ENCODE data around the gene PEAK1. TPM values are rescaled to one million over a fixed set of nuclear protein-coding genes. Genes with fewer than 3 reads are reported as not detected.
A peak's percentile ranks its signal among the peaks of the same experiment; 100 is the strongest.

The PEAK1 gene
- total and polyA plus RNA-seq, 4 experiments from 2014 or later: 2.2 to 10.1 (median 7.8) TPM; not detected in 1

DNA sequence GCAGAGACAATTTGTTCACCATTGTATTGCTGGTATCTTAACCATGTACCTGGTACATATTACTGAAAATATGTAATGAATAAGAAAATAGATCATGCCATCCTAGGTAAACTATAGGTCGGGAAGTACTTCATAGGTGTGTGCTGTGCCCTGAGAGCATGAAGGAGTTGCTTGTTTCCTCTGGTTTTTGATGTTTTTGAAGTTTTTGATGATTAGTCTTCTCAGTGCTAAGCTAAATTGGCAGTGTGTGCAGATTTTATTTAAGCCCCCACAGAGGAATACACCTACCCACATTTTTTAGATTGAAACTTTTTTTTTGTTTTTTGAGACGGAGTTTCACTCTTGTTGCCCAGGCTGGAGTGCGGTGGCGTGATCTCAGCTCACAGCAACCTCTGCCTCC is 17.4 kb upstream of the PEAK1 start:
- DNase-seq: no peak
- ChIA-PET POLR2A (ENCODE audit: partially characterized antibody) (interaction anchor here (2.0 kb wide), 1 partner anchor 12 kb away, joined by 4 read pairs; no protein-coding TSS in a partner anchor), CTCF (ENCODE audit: partially characterized antibody) (no interaction called here)
- Mint-ChIP-seq H3K27me3 (no peaks in the 10 kb centered on the region), H3K27ac (peak overlapping the region in 3 of 7 donors; percentile 48 to 81 (median 63)), H3K4me1 (peaks cover 23 to 31% (median 26%) of the 10 kb centered on the region in 4 donors), H3K9me3 (no peaks in the 10 kb centered on the region), H3K36me3 (peaks cover 0 to 6% of the 10 kb centered on the region in 2 donors), H3K4me3 (peak overlapping the region in 2 of 8 donors; percentile 30 to 55)
- H3K9me3 ChIP-seq (ENCODE audit: control insufficient read depth in 1 of 2, low read length in 2 of 2): no peaks in the 10 kb centered on the region
- no peak overlapping the region for H3K4me3 ChIP-seq (ENCODE audit: low read length in 2 of 2)
- no peaks in the 10 kb centered on the region for H3K27me3 ChIP-seq (ENCODE audit: insufficient read depth, low read length)
- H3K4me1 ChIP-seq (ENCODE audit: insufficient read depth, low read length): no peaks in the 10 kb centered on the region
- no peaks in the 10 kb centered on the region for H3K36me3 ChIP-seq (ENCODE audit: insufficient read depth, low read length)
- H3K27ac ChIP-seq (ENCODE audit: low read depth, low read length): no peak overlapping the region
- intact Hi-C loops (cut with micrococcal nuclease): no loop called here

DNA sequence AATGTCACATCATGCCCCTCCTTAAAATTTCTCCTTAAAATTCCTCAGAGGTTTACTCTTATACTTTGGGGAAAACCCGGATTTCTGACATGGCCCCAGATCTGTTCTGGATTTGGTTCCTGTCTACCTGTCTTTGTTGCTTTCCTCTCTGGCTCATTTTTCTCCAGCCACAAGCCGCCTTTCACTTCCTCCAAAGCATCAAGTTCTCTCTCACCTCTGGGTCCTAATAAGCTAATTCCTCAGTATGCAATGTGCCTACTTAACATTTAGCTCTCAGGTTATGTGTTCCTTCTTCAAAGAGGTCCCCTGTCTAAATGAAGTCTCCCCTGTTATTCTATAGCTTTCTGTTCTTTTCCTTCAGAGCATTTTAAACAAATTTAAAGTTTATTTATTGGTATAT is 16.9 kb upstream of the PEAK1 start:
- no peak overlapping the region for H3K4me3 ChIP-seq (ENCODE audit: low read length in 2 of 2)
- Mint-ChIP-seq H3K36me3 (peaks cover 0 to 6% of the 10 kb centered on the region in 2 donors), H3K4me3 (peak overlapping the region in 2 of 8 donors; percentile 42 to 55), H3K4me1 (peaks cover 23 to 31% (median 25%) of the 10 kb centered on the region in 4 donors), H3K27ac (no peak overlapping the region), H3K27me3 (no peaks in the 10 kb centered on the region), H3K9me3 (no peaks in the 10 kb centered on the region)
- no peaks in the 10 kb centered on the region for H3K27me3 ChIP-seq (ENCODE audit: insufficient read depth, low read length)
- no peak overlapping the region for H3K27ac ChIP-seq (ENCODE audit: low read depth, low read length)
- H3K9me3 ChIP-seq (ENCODE audit: control insufficient read depth in 1 of 2, low read length in 2 of 2): no peaks in the 10 kb centered on the region
- no peak for DNase-seq
- intact Hi-C loops (cut with micrococcal nuclease): no loop called here
- ChIA-PET POLR2A (ENCODE audit: partially characterized antibody) (interaction anchor here (2.0 kb wide), 1 partner anchor 11 kb away, joined by 4 read pairs; no protein-coding TSS in a partner anchor), CTCF (ENCODE audit: partially characterized antibody) (no interaction called here)
- H3K4me1 ChIP-seq (ENCODE audit: insufficient read depth, low read length): no peaks in the 10 kb centered on the region
- no peaks in the 10 kb centered on the region for H3K36me3 ChIP-seq (ENCODE audit: insufficient read depth, low read length)

DNA sequence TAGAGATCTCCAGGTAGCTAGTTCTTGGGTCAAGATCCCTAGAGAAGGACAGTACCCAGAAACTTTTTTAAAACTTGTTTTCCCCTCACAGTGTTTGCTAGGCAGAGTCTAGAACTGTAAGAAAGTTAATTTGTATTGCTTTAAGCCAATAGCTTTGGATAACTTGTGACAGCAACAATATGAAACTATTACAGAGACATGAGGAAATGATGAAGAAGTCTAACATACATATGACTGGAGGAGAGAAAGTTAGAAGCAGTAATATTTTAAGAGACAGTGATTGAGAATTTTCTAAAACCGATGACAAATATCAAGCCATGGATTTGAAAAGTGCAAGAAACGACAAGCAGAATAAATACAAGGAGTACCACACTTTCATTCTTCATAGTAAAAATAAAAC is 10.7 kb upstream of the PEAK1 start:
- intact Hi-C loops (cut with micrococcal nuclease): no loop called here
- POLR2A ChIA-PET (ENCODE audit: partially characterized antibody): interaction anchor here (1.0 to 2.7 kb wide), 2 partner anchors 10 to 14 kb away, joined by 4 to 11 read pairs; partner anchors contain the start of gene HMG20A
- H3K4me3 Mint-ChIP-seq: no peak overlapping the region
- Histone ChIP-seq H3K9me3 (ENCODE audit: control insufficient read depth in 1 of 2, low read length in 2 of 2) (no peaks in the 10 kb centered on the region), H3K4me3 (ENCODE audit: low read length in 2 of 2) (no peak overlapping the region), H3K4me1 (ENCODE audit: insufficient read depth, low read length) (peaks cover 31% of the 10 kb centered on the region), H3K27me3 (ENCODE audit: insufficient read depth, low read length) (no peaks in the 10 kb centered on the region), H3K27ac (ENCODE audit: low read depth, low read length) (no peak overlapping the region), H3K36me3 (ENCODE audit: insufficient read depth, low read length) (no peaks in the 10 kb centered on the region)
- H3K27me3 Mint-ChIP-seq: no peaks in the 10 kb centered on the region
- CTCF ChIA-PET (ENCODE audit: partially characterized antibody): interaction anchor here (1.1 to 1.5 kb wide), 2 partner anchors 11 to 311 kb away, joined by 3 read pairs; no protein-coding TSS in a partner anchor
- no peaks in the 10 kb centered on the region for H3K9me3 Mint-ChIP-seq
- no peak overlapping the region for H3K27ac Mint-ChIP-seq
- peaks cover 0 to 4% of the 10 kb centered on the region in 2 donors for H3K36me3 Mint-ChIP-seq
- DNase-seq: no peak
- peaks cover 27 to 36% (median 33%) of the 10 kb centered on the region in 4 donors for H3K4me1 Mint-ChIP-seq

DNA sequence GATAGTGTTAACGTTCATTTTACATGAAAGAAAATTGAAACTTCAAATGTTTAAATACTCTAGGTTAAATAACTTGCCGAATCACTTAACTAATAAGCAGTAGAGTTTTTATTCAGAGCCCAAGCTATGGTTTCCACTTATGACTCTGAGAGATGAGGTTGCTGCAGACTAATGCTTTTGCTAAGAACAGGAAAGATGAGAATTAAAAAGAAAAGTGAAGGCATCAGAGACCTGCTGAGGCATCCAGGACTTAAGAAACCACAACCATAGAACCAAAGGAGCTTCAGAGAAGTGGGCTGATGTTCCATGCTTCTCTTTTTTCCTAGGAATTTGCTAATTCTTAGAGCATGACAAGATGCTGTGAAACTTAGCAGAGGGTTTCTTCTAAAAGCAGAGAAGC is 10.3 kb upstream of the PEAK1 start:
- POLR2A ChIA-PET (ENCODE audit: partially characterized antibody): interaction anchor here (1.0 to 2.7 kb wide), 2 partner anchors 9 to 14 kb away, joined by 4 to 11 read pairs; partner anchors contain the start of gene HMG20A
- H3K4me1 ChIP-seq (ENCODE audit: insufficient read depth, low read length): peaks cover 31% of the 10 kb centered on the region
- no peak overlapping the region for H3K27ac ChIP-seq (ENCODE audit: low read depth, low read length)
- no peaks in the 10 kb centered on the region for H3K27me3 Mint-ChIP-seq
- no peak for DNase-seq
- H3K4me3 ChIP-seq (ENCODE audit: low read length in 2 of 2): no peak overlapping the region
- no peak overlapping the region for H3K4me3 Mint-ChIP-seq
- no peaks in the 10 kb centered on the region for H3K9me3 ChIP-seq (ENCODE audit: control insufficient read depth in 1 of 2, low read length in 2 of 2)
- H3K27me3 ChIP-seq (ENCODE audit: insufficient read depth, low read length): no peaks in the 10 kb centered on the region
- H3K36me3 Mint-ChIP-seq: peaks cover 0 to 4% of the 10 kb centered on the region in 2 donors
- intact Hi-C loops (cut with micrococcal nuclease): no loop called here
- no peaks in the 10 kb centered on the region for H3K36me3 ChIP-seq (ENCODE audit: insufficient read depth, low read length)
- H3K9me3 Mint-ChIP-seq: no peaks in the 10 kb centered on the region
- peaks cover 26 to 40% (median 34%) of the 10 kb centered on the region in 4 donors for H3K4me1 Mint-ChIP-seq
- CTCF ChIA-PET (ENCODE audit: partially characterized antibody): interaction anchor here (1.1 to 1.5 kb wide), 2 partner anchors 12 to 311 kb away, joined by 3 read pairs; no protein-coding TSS in a partner anchor
- H3K27ac Mint-ChIP-seq: no peak overlapping the region

DNA sequence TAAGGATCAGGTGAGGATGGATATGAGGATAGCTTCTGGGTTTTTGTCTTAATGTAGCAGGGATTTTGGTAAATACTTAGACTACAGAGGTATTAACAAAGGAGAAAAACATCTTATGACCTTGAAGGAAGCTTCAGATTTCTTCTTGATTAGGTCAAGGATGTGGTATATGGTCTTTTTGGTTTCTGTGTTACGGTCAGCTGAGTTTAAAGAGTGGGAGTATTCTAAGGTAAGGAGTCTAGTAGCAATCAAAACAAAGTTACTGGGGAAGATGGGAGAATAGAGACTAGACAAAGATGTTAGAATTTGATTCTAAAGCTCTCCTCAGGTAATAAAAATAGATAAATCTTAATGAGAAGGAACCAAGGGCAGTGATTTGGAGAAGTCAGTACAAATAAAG is 7.0 kb upstream of the PEAK1 start:
- H3K36me3 Mint-ChIP-seq: peaks cover 0 to 4% of the 10 kb centered on the region in 2 donors
- Histone ChIP-seq H3K27me3 (ENCODE audit: insufficient read depth, low read length) (no peaks in the 10 kb centered on the region), H3K9me3 (ENCODE audit: control insufficient read depth in 1 of 2, low read length in 2 of 2) (no peaks in the 10 kb centered on the region), H3K27ac (ENCODE audit: low read depth, low read length) (no peak overlapping the region), H3K4me1 (ENCODE audit: insufficient read depth, low read length) (peaks cover 36% of the 10 kb centered on the region), H3K36me3 (ENCODE audit: insufficient read depth, low read length) (no peaks in the 10 kb centered on the region), H3K4me3 (ENCODE audit: low read length in 2 of 2) (no peak overlapping the region)
- peak overlapping the region in 6 of 8 donors; percentile 0 to 48 (median 12) for H3K4me3 Mint-ChIP-seq
- no peaks in the 10 kb centered on the region for H3K27me3 Mint-ChIP-seq
- ChIA-PET POLR2A (ENCODE audit: partially characterized antibody) (no interaction called here), CTCF (ENCODE audit: partially characterized antibody) (no interaction called here)
- no peaks in the 10 kb centered on the region for H3K9me3 Mint-ChIP-seq
- H3K4me1 Mint-ChIP-seq: peaks cover 35 to 57% (median 50%) of the 10 kb centered on the region in 4 donors
- peak overlapping the region in 5 of 7 donors; percentile 10 to 72 (median 38) for H3K27ac Mint-ChIP-seq
- no peak for DNase-seq
- intact Hi-C loops (cut with micrococcal nuclease): loop anchor here (10.0 kb wide), 4 partner anchors 412 to 1972 kb away; partner anchors contain the start of genes ETFA, SCAPER and SIN3A

DNA sequence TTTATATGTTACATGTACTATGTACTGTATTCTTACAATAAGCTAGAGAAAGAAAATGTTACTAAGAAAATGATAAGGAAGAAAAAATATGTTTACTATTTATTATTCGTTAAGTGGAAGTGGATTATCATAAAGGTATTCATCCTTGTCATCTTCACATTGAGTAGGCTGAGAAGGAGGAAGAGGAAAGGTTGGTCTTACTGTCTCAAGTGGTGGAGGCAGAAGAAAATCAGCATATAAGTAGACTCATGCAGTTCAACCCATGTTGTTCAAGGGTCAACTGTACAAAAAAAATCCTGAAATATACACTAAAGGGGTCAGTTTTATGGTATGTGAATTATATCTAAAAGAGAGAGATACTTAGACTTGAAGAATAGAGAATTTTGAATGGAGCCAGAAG is 6.5 kb upstream of the PEAK1 start:
- Mint-ChIP-seq H3K36me3 (peaks cover under 1 to 4% of the 10 kb centered on the region in 2 donors), H3K27me3 (no peaks in the 10 kb centered on the region), H3K4me1 (peaks cover 37 to 62% (median 55%) of the 10 kb centered on the region in 4 donors), H3K27ac (peak overlapping the region in 4 of 7 donors; percentile 10 to 49 (median 26)), H3K9me3 (no peaks in the 10 kb centered on the region), H3K4me3 (peak overlapping the region in 6 of 8 donors; percentile 0 to 48 (median 12))
- Histone ChIP-seq H3K9me3 (ENCODE audit: control insufficient read depth in 1 of 2, low read length in 2 of 2) (no peaks in the 10 kb centered on the region), H3K4me1 (ENCODE audit: insufficient read depth, low read length) (peaks cover 41% of the 10 kb centered on the region), H3K36me3 (ENCODE audit: insufficient read depth, low read length) (no peaks in the 10 kb centered on the region), H3K27ac (ENCODE audit: low read depth, low read length) (no peak overlapping the region), H3K4me3 (ENCODE audit: low read length in 2 of 2) (no peak overlapping the region), H3K27me3 (ENCODE audit: insufficient read depth, low read length) (no peaks in the 10 kb centered on the region)
- no peak for DNase-seq
- intact Hi-C loops (cut with micrococcal nuclease): loop anchor here (10.0 kb wide), 4 partner anchors 412 to 1972 kb away; partner anchors contain the start of genes ETFA, SCAPER and SIN3A
- ChIA-PET POLR2A (ENCODE audit: partially characterized antibody) (interaction anchor here (1.1 kb wide), 1 partner anchor 11 kb away, joined by 4 read pairs; no protein-coding TSS in a partner anchor), CTCF (ENCODE audit: partially characterized antibody) (no interaction called here)

DNA sequence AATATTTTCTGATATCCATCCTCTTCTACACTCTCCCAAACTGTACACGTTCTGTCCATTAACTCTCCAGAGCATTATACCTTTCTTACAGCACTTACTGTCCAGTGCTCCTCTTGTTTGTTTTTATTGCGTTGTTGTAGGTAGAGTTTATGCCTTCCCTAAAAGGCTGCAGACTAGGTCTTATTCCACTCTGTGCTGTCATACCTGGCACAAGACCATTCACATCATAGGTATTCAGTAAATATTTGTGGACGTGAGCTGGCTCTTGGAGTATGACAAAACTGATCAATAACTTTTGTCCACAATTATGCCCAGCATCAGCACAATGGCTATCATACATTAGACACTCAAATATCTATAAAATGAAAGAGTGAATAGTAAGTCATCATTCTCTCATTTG is 5.2 kb upstream of the PEAK1 start:
- H3K36me3 Mint-ChIP-seq: peaks cover 0 to 11% of the 10 kb centered on the region in 2 donors

More for the DNA sequence above, 5.2 kb upstream of the PEAK1 start:
- no peak for DNase-seq
- Mint-ChIP-seq H3K27me3 (peaks cover 0 to 2% of the 10 kb centered on the region in 2 donors), H3K9me3 (no peaks in the 10 kb centered on the region), H3K4me3 (peak overlapping the region in 1 of 8 donors; percentile 0), H3K27ac (no peak overlapping the region), H3K4me1 (peaks cover 35 to 66% (median 53%) of the 10 kb centered on the region in 4 donors)
- POLR2A ChIA-PET (ENCODE audit: partially characterized antibody): interaction anchor here (1.1 kb wide), 1 partner anchor 12 kb away, joined by 4 read pairs; no protein-coding TSS in a partner anchor
- Histone ChIP-seq H3K9me3 (ENCODE audit: control insufficient read depth in 1 of 2, low read length in 2 of 2) (no peaks in the 10 kb centered on the region), H3K27me3 (ENCODE audit: insufficient read depth, low read length) (no peaks in the 10 kb centered on the region), H3K4me1 (ENCODE audit: insufficient read depth, low read length) (peaks cover 41% of the 10 kb centered on the region), H3K4me3 (ENCODE audit: low read length in 2 of 2) (no peak overlapping the region), H3K27ac (ENCODE audit: low read depth, low read length) (no peak overlapping the region), H3K36me3 (ENCODE audit: insufficient read depth, low read length) (no peaks in the 10 kb centered on the region)
- intact Hi-C loops (cut with micrococcal nuclease): loop anchor here (10.0 kb wide), 4 partner anchors 410 to 1970 kb away; partner anchors contain the start of genes ETFA, SCAPER and SIN3A
- CTCF ChIA-PET (ENCODE audit: partially characterized antibody): interaction anchor here (0.9 kb wide), 1 partner anchor 14 kb away, joined by 3 read pairs; no protein-coding TSS in a partner anchor

Measured in CD4-positive, alpha-beta memory T cell (primary cell).